K562 (cell line): ENCODE data around the gene TMEM184A. TPM values are rescaled to one million over a fixed set of nuclear protein-coding genes. Genes with fewer than 3 reads are reported as not detected.

Source experiments
- IRF1 ChIP-seq: sonication (generic); formaldehyde crosslinking; IDR thresholded peaks from 2 replicates; pipeline ENCODE4 v1.8.0; 2022; ENCODE audit warnings: missing genetic modification reagents, mild to moderate bottlenecking, borderline replicate concordance
- MGA ChIP-seq: fragments of 450-650 bp; IDR thresholded peaks from 2 replicates; pipeline ENCODE4 v1.6.1; 2016; ENCODE audit warnings: mild to moderate bottlenecking, moderate library complexity
- OTX1 ChIP-seq: fragments of 450-650 bp; formaldehyde crosslinking; IDR thresholded peaks from 2 replicates; pipeline ENCODE4 v1.4.0; 2022; ENCODE audit warnings: mild to moderate bottlenecking
- POLR3A ChIP-seq: IDR thresholded peaks from 2 replicates; pipeline ENCODE4 v1.6.1; 2011; ENCODE audit warnings: borderline replicate concordance, mild to moderate bottlenecking, moderate library complexity; ENCODE audit not compliant: insufficient read length, insufficient read depth; ENCODE audit errors: extremely low read depth
- RCOR1 ChIP-seq, 2 experiments: IDR thresholded peaks; 2 replicates each; pipeline ENCODE4 v1.6.1; 2012; ENCODE audit warnings: low read depth in 2 of 2, low read length in 2 of 2, borderline replicate concordance in 1 of 2, improper control_type of control experiment in 1 of 2
- TAF9B ChIP-seq: fragments of 450-650 bp; IDR thresholded peaks from 2 replicates; pipeline ENCODE4 v1.6.1; 2018; ENCODE audit warnings: mild to moderate bottlenecking; ENCODE audit not compliant: partially characterized antibody
- ZFX ChIP-seq: sonication (generic); formaldehyde crosslinking; IDR thresholded peaks from 2 replicates; pipeline ENCODE4 v1.8.0; 2022; ENCODE audit warnings: mild to moderate bottlenecking, missing genetic modification reagents, moderate library complexity
- ZNF384 ChIP-seq: IDR thresholded peaks from 2 replicates; pipeline ENCODE4 v1.6.1; 2012; ENCODE audit warnings: low read depth, low read length, improper control_type of control experiment
- polyA plus RNA-seq, 8 experiments: library from polyadenylated mRNA; depleted of rRNA in 4 of 8; stranded (reverse) in 5 of 8; unstranded in 3 of 8; fragments of >200 nt; fragmentation: Nextera tagmentation in 2 of 8; fragmentation: Illumina TruSeq in 1 of 8; extraction: Ambion mirVana in 2 of 8; extraction: Trizol in 1 of 8; gene quantifications; 2 replicates each; pipeline versions ENCODE4 v1.2.1 to v1.2.3, GENCODE V29; 2011 to 2014; ENCODE audit warnings: inconsistent platforms in 1 of 8, missing spikeins in 1 of 8
- total RNA-seq, 7 experiments: library from RNA; depleted of rRNA in 6 of 7; stranded (reverse); fragments of >200 nt in 6 of 7; fragmentation: Illumina TruSeq in 2 of 7; extraction: Trizol in 2 of 7; gene quantifications; 2 replicates each; pipeline versions ENCODE4 v1.2.1 to v1.2.3, GENCODE V29; 2011 to 2021; ENCODE audit warnings: low replicate concordance in 1 of 7

The TMEM184A gene
- total and polyA plus RNA-seq, 9 of the 15 experiments (the other 6 are each of a cell fraction or from before 2014, with no cell fraction given): 0.10 to 0.18 (median 0.11) TPM; not detected in 6

GRCh38 chr7:1569016-1569415 is 13.0 kb upstream of the TMEM184A start (continued):
- TF ChIP-seq POLR3A (no peak), ZFX (CRISPR knock-in tag) (peak; percentile 35; the same call in 1 of the 2 replicates), IRF1 (CRISPR knock-in tag) (no peak), MGA (peak; percentile 62), RCOR1 (IDR thresholded peaks at IDR 0.05; ENCODE audit: borderline replicate concordance in 1 of 2, low read depth in 2 of 2, low read length in 2 of 2) (peak in 1 of 2 experiments; percentile 12; a peak in 1 of 4 replicates), OTX1 (CRISPR knock-in tag) (no peak), ZNF384 (no peak), TAF9B (no peak)
